Measurements from ENCODE around the gene DDI1. TPM values are rescaled to one million over a fixed set of nuclear protein-coding genes. Genes with fewer than 3 reads are reported as not detected.

The DDI1 gene
- total RNA-seq, 1 donor from 2014 or later = not detected

DNA sequence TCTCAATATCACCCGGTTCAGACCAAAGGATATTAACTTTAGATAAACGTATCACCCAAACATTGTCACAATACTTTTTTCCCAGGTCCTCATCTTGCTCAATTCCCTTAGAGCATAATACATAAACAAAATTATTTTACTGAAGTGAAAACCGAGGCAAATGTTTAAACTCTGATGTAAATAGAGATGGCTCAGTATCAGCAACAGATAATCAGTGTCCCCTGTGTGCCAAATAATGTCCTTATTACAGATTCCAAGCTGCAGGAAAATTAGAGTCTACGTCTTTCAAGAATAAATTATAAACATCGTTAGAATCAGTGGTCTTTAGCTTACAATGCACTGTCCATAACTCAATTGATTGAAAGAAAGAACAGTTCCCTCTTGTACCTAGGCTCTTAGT is 50.2 kb downstream of the DDI1 start:
- H3K27ac ChIP-seq (ENCODE audit: low read depth, low read length) = no peak overlapping the region
- Mint-ChIP-seq H3K9me3 (ENCODE audit: unreplicated experiment) (no peaks in the 10 kb centered on the region), H3K27me3 (ENCODE audit: low read depth, unreplicated experiment) (no peaks in the 10 kb centered on the region), H3K27ac (ENCODE audit: unreplicated experiment) (no peak overlapping the region), H3K36me3 (ENCODE audit: low read depth, unreplicated experiment) (no peaks in the 10 kb centered on the region), H3K4me1 (ENCODE audit: low read depth, unreplicated experiment) (peaks cover under 1% of the 10 kb centered on the region), H3K4me3 (ENCODE audit: unreplicated experiment) (no peak overlapping the region)
- DNase-seq (ENCODE audit: low read depth) (no peak), FAIRE-seq (no peak)
- no peaks in the 10 kb centered on the region for H4K20me1 ChIP-seq (ENCODE audit: insufficient read depth, low read length)
- H3K4me2 ChIP-seq (ENCODE audit: low read length) = no peak overlapping the region
- no peaks in the 10 kb centered on the region for H3K9me3 ChIP-seq (ENCODE audit: insufficient read depth, low read depth, low read length)
- no peaks in the 10 kb centered on the region for H3K27me3 ChIP-seq (ENCODE audit: insufficient read depth, low read length)
- no peak overlapping the region for H3K4me3 ChIP-seq (ENCODE audit: insufficient read depth, low read depth, low read length)
- H3K9ac ChIP-seq (ENCODE audit: low read length) = no peak overlapping the region
- H3K36me3 ChIP-seq (ENCODE audit: insufficient read depth, low read length) = no peaks in the 10 kb centered on the region
- H3K79me2 ChIP-seq (ENCODE audit: insufficient read depth, low read length) = no peaks in the 10 kb centered on the region
- TF ChIP-seq, protein P1, sequence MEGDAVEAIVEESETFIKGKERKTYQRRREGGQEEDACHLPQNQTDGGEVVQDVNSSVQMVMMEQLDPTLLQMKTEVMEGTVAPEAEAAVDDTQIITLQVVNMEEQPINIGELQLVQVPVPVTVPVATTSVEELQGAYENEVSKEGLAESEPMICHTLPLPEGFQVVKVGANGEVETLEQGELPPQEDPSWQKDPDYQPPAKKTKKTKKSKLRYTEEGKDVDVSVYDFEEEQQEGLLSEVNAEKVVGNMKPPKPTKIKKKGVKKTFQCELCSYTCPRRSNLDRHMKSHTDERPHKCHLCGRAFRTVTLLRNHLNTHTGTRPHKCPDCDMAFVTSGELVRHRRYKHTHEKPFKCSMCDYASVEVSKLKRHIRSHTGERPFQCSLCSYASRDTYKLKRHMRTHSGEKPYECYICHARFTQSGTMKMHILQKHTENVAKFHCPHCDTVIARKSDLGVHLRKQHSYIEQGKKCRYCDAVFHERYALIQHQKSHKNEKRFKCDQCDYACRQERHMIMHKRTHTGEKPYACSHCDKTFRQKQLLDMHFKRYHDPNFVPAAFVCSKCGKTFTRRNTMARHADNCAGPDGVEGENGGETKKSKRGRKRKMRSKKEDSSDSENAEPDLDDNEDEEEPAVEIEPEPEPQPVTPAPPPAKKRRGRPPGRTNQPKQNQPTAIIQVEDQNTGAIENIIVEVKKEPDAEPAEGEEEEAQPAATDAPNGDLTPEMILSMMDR (IDR thresholded peaks at IDR 0.05; ENCODE audit: insufficient read depth, low read depth, low read length) = no peak
- TF ChIP-seq EZH2 (IDR thresholded peaks at IDR 0.05; ENCODE audit: insufficient read depth, low read length) = no peak
- no peaks in the 10 kb centered on the region for H3K4me1 ChIP-seq (ENCODE audit: insufficient read depth, low read length)
- no peak overlapping the region for H2AFZ ChIP-seq (ENCODE audit: low read depth, low read length)

Other genes with a start within 250 kb of the DDI1 start
- gene PDGFD, start 127.5 kb downstream of the DDI1 start, total RNA-seq = 2.1 and 2.6 TPM in 2 replicates

All from astrocyte (in vitro differentiated cells and primary cell).